Activated naive CD4-positive, alpha-beta T cell treated with anti-CD3 and anti-CD28 coated beads, Interleukin-2, amount 50 U/mL, for 16 hours (primary cell): ENCODE data around the gene SLC22A8.
"Not testable (repeated sequence)": the region's sequence is repeated elsewhere in the genome, so short reads cannot be mapped to it uniquely, and the experiment has no call there.

Experiments used
- DNase-seq: peaks from one replicate; pipeline ENCODE4 v3.0.0-alpha.2; 2020

Gene SLC22A8, protein sequence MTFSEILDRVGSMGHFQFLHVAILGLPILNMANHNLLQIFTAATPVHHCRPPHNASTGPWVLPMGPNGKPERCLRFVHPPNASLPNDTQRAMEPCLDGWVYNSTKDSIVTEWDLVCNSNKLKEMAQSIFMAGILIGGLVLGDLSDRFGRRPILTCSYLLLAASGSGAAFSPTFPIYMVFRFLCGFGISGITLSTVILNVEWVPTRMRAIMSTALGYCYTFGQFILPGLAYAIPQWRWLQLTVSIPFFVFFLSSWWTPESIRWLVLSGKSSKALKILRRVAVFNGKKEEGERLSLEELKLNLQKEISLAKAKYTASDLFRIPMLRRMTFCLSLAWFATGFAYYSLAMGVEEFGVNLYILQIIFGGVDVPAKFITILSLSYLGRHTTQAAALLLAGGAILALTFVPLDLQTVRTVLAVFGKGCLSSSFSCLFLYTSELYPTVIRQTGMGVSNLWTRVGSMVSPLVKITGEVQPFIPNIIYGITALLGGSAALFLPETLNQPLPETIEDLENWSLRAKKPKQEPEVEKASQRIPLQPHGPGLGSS

GRCh38 chr11:63015521-63016215, at the start of gene SLC22A8:
Gene SLC22A8, minus strand, starts transcription at chr11:63015841. Its CDS starts 883 bp downstream, at chr11:63014958.
- no peak for DNase-seq

DNA sequence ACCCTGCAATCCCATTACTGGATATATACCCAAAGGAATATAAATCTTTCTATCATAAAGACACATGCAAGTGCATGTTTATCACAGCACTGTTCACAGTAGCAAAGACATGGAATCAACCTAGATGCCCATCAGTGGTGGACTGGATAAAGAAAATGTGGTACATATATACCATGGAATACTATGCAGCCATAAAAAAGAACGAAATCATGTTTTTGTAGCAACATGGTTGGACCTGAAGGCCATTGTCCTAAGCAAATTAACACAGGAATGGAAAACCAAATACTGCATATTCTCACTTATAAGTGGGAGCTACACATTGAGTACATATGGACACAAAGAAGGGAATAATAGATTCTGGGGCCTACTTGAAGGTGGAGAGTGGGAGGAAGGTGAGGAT, 30.6 kb upstream of the SLC22A8 start:
- DNase-seq = not testable (repeated sequence)

DNA sequence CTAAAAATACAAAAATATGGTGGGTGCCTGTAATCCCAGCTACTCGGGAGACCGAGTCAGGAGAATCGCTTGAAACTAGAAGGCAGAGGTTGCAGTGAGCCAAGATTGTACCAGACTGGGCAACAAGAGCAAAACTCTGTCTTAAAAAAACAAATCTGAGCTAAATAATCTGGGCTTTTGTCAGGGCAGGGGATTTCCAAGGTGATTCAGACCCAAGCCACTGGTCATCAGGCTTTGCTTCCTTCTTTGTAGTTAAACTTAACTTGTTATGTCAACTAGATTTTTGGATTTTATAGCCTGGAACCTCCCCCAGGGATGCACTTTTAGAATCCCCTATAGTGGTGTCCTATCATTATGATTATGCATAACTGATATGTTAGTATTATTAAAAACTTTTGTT, 27.0 kb upstream of the SLC22A8 start:
- DNase-seq = no peak

GRCh38 chr11:63032457-63032856, 16.8 kb upstream of the SLC22A8 start:
- no peak for DNase-seq

- DNase-seq = peak; percentile 87
Measured at GRCh38 chr11:63023841-63024648, 8.4 kb upstream of the SLC22A8 start.

DNA sequence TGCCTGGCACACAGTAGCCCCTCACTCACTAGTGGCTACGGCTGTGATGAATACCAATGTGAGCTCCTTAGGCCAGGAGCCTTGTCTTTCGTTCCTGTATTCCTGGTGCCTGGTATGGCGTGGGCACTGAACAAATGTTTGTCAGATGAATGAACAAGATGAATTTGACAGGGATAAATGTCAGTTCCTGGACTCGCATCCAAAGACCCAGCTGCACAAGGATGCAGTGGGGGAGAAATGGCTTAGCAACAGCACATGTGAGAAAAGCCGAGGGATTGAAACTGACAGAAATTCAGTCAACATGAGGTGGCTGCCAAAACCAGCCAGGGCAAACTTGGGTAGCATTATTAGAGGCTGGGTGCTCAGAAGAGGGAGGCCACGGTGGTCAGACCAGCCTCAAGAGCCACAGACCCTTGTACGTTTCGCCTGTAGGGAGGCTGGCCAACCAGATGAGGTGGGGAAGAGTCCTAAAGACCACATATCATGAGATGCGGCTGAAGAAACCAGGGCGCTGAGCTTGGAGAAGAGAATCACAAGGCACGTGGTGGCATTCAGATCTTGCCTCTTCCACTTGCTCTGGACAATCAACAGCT, 7.7 kb upstream of the SLC22A8 start:
- DNase-seq = no peak

GRCh38 chr11:63022441-63022840, 6.8 kb upstream of the SLC22A8 start:
- DNase-seq = no peak

DNA sequence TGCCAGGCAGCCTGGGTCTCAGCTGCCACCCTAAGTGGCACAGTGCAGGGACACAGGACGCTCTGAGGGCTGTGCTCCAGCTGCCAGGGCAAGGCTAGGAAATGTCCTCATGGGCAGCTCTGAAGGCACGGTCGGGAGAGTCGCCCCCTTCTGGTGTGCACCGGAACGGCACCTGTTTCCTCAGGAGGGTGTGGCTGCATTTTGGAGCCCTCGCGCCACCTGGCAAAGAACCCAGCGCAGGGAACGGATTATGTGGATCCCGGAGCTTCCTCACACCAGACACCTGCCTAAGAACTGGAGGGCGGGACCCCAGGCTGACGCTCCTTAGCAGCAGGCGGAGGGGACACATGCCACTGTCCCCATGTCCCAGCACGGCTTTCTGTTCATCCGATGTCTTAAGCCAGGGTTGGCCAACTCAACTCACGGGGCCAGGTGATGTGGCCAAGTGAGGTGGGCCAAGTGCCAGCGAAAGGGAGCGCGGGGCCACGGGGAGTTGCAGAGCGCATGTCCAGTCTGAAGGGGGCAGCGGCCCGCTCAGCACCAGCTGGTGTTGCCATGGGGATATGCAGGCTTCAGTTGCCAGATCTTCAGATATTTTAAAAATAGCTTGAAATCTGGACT, 5.1 kb upstream of the SLC22A8 start:
- DNase-seq = peak; percentile 26

DNA sequence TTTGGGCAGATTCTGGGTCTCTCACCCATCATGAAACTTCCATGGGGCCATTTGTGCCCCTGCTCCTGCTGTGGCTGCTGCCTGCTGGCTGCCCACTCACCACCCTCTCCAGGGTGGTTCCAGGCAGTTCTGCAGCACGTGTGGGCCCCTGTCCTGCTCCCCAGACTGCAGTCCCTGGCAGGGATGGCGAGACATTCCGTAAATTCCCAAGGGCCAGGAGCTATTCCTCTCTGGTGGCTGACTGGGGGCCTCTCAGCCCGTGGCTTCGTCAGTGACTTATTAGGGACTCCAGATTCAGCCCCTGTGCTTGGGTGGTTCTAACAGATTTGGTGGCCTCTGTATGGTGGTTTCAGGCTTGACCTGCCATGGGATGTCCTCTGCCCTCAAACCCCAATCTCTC, 3.9 kb upstream of the SLC22A8 start:
- DNase-seq = no peak

- DNase-seq = no peak
Measured at GRCh38 chr11:63017306-63017974, 1.8 kb upstream of the SLC22A8 start.

DNA sequence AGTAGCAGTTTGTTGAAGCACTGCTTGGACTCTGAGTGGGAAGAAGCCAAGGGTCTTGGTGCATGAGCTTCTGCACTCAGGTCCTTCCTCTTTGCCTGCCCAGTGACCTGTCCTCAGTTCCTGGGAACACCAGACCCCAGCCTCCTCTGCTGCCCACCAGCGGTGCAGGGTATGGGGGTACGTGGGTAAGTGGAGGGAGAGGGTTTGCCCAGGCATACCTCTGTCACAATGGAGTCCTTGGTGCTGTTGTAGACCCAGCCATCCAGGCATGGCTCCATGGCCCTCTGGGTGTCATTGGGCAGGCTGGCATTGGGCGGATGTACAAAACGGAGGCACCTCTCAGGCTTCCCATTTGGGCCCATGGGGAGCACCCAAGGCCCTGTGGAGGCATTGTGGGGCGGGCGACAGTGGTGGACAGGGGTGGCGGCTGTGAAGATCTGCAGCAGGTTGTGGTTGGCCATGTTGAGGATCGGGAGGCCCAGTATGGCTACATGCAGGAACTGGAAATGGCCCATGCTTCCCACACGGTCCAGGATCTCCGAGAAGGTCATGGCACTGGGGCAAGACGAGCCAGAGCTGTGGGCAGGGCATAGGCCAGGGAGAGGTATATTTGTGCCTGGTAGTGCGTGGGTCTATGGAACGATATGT, 1.1 kb downstream of the SLC22A8 start:
- no peak for DNase-seq

- no peak for DNase-seq
Measured at GRCh38 chr11:63012839-63013238, 2.8 kb downstream of the SLC22A8 start.

DNA sequence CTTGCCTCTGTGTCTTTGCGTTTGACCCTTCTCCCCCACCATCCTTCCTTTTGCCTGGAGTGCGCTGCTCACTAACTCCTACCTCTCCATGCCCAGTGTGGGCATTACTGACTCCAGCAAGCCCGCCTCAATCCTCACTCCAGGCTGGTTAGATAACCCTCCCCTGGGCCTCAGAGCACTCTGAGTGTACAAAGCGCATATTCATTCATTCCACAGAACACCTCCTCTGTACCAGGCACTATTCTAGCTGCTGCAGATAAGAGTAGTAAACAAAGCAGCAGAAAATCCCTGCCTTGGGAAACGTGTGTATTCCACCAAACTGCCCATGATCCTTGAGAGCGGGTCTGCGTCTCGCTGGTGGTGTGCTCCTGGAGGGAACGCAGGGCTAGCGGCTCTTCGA, 3.2 kb downstream of the SLC22A8 start:
- DNase-seq = no peak

DNA sequence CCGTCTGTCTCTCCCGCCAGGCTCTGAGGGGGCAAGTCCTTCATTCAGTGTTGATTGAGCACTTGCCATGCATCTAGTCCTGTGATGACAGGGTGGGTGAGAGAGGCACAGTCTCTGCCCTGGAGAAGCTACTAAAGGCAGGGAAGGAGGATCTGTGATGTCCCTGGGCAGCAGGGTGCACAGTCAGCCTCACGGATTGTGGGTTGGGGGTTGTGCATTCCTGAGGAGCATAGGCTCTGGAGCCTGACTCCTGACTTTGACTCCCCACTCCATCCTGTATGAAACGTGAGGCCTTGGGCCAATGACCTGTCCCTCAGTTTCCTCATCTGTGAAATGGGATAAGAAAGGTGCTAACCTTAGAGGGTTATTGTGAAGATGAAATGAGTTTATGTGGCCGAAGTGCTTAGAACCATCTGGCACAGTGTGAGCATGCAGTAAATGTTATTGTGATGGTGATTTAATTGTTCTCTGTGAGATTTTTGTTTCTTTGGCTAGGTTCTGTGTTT, 4.7 kb downstream of the SLC22A8 start:
- DNase-seq = no peak

GRCh38 chr11:63007920-63008319, 7.7 kb downstream of the SLC22A8 start:
- no peak for DNase-seq

GRCh38 chr11:63001456-63001855, 14.2 kb downstream of the SLC22A8 start:
- no peak for DNase-seq

GRCh38 chr11:62999649-63000048, 16.0 kb downstream of the SLC22A8 start:
- no peak for DNase-seq

- DNase-seq = no peak
Measured at GRCh38 chr11:62999156-62999555, 16.5 kb downstream of the SLC22A8 start.

- DNase-seq = no peak
Measured at GRCh38 chr11:62996271-62996670, 19.4 kb downstream of the SLC22A8 start.

- DNase-seq = no peak
Measured at GRCh38 chr11:62994775-62995174, 20.9 kb downstream of the SLC22A8 start.

GRCh38 chr11:62988276-62988675, 27.4 kb downstream of the SLC22A8 start:
- no peak for DNase-seq
